Suppressor macrophage (primary cell): ENCODE results near the gene TRIM49C.
"Not testable (repeated sequence)": the region's sequence is repeated elsewhere in the genome, so short reads cannot be mapped to it uniquely, and the experiment has no call there.

ENCODE experiments used
- DNase-seq, 4 experiments: peaks; one replicate each; pipeline ENCODE4 v3.0.0-alpha.2; 2020 to 2022
- total RNA-seq, 17 experiments: gene quantifications; one replicate each; lab custom pipeline; 2026; ENCODE audit warnings: mixed read lengths in 6 of 17, inconsistent platforms in 3 of 17; lab: John Stamatoyannopoulos, UW

Gene TRIM49C, protein sequence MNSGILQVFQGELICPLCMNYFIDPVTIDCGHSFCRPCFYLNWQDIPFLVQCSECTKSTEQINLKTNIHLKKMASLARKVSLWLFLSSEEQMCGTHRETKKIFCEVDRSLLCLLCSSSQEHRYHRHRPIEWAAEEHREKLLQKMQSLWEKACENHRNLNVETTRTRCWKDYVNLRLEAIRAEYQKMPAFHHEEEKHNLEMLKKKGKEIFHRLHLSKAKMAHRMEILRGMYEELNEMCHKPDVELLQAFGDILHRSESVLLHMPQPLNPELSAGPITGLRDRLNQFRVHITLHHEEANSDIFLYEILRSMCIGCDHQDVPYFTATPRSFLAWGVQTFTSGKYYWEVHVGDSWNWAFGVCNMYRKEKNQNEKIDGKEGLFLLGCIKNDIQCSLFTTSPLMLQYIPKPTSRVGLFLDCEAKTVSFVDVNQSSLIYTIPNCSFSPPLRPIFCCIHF
- 0 to 0.11 (median 0) reads per million in 17 experiments for total RNA-seq

DNA sequence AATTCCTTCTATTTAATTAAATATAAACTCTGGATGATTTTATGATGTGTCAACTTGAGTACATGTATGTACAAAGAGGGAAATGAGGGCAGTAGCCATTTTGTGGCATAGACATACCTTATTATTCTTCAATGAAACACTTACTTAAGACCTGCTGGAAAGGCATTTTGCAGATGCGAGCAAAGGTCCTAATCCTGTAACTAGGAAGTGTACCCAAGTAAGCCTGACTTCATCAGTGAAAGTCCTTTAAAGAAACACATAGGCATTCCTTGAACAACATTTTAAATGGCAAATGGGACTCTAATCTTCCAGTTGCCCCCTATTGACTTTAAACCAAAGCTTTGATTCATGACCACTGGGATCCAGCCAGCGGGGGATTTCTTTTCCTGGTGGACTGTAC, at the start of gene TRIM49C:
Gene TRIM49C (plus strand): TSS at position 301 of the 400 bp plus-strand sequence. CDS start 4,106 bp downstream, outside the sequence.
- not testable (repeated sequence) for DNase-seq

DNA sequence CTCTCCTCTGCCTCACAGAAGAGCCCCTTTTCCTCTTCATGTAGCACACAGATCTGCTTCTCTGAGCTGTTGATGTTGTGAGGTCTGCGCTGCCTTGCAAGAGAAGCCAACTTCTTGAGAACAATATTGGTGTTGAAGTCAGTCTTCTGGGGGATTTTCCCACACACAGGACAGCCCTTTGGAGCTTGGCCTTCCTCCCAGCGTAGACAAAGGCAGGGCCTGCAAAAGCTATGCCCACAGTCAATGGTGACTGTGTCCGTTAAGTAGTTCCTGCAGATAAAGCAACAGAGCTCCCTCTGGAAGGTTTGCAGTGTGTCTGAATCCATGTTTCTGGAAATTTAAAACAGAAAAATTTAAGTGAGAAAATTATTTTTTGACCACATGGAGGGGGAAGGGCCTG, 6.7 kb upstream of the TRIM49C start:
- not testable (repeated sequence) for DNase-seq

DNA sequence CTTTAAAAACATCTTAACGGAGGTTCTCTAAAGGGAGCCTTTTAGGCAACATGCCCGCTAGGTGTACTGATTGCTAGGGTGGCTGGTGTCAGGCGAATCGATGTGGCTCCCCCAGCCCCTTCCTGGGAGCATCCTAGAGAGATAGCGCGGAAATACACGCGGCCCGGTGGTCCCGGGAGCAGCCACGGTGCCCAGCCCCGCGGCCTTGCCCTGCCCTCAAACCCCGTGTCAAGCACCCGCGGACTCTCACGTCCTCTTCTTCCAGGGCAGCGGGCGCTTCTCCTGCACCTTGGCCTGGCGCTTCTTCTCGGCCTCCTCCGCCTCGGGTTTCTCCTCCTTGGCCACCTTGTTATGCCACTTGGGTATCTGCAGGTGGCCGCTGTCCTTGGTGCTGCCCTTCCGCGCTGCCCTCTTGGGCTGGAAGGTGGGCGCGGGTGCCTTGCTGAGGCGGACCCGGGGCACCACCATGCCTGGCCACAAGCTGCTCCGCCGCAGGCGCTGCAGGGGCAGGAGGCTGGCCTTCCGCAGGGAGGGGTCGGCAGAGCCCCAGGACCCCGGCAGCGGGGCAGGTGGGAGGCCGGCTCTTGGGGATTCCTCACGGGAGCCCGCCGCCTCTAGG, 20.8 kb downstream of the TRIM49C start:
- not testable (repeated sequence) for DNase-seq

DNA sequence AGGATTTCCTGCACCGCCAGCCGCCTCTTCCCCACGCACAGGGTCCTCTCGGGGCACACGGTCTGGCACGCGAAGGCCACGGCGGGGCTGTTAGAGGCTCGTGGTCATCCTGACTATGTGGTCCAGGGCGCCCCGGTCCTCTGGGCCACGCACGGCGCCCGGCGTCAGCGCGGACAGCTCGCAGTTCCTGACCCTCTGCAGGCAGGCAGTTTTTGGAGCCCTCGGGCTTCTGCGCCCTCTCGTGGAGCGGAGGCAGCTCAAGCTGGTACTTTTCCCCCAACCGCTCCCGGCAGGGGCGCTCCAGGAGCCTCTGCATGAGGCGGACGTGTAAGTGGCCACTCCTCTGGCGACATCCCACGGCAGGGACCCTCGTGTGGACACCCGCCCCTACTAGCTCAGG, 21.4 kb downstream of the TRIM49C start:
- DNase-seq = not testable (repeated sequence)

DNA sequence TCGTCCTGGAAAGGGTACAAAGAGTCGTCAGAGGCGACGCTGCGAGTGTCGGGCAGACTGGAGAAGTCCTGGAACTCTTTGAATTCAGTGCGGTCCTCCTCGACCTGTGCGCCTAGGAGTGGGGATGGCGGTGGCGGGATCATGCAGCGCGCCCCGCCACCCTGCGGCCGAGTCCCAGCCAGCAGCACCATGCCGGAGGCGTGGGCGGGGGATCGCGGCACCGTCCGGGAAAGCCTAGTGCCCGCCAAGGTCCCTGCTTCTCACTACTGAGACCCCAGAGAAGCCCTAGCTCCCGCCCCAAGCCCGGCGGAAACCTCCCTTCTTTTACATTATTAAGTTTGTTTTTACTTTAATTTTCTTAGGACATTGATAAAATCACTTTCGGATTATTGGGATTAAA, 22.6 kb downstream of the TRIM49C start:
- not testable (repeated sequence) for DNase-seq

DNA sequence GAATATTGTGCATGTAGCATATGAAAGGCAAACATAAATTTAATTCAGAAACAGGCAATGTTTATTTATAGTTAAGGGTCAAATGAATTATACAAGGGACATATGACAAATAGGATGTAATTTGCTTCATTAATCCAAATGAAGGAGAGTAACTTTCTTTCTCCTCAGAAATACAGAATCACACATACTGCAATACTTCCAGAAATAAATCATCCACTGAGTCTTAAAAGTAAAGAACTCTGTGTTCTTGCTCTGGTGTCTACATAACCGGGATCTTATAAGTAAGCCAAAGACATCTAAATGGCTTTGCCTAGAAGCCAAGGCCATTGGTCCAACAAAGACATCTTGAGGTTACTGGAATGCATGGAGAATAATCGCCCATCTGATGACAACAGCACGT, 54.7 kb downstream of the TRIM49C start, which contains the start of gene UBTFL1:
Gene UBTFL1 (plus strand): TSS at position 301 of the 400 bp plus-strand sequence. CDS start 0 bp downstream, at position 301.
- DNase-seq = not testable (repeated sequence)

DNA sequence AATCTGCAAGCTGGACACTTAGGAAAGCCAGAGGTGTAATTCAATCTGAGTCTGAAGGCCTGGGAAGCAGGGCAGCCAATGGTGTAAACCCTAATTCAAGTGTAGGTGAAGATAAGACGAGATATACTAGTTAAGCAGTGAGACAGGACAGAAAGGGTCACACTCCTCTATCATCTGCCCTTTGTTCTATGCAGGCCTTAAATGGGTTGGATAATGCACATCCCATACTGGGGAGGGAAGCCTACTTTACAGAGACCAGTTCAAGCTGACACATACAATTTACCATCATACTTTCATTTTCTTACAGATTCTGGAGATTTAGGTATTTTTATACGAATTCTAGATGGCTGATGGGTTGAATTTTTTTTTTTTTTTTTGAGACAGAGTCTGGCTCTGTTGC, 57.8 kb downstream of the TRIM49C start:
- not testable (repeated sequence) for DNase-seq
